ENCODE data around the gene GCA. TPM values are rescaled to one million over a fixed set of nuclear protein-coding genes. Genes with fewer than 3 reads are reported as not detected.

GCA gene
- 23.1 and 34.8 TPM in 2 replicates for total RNA-seq (2014; rRNA removed; shearing (Covaris generic))

DNA sequence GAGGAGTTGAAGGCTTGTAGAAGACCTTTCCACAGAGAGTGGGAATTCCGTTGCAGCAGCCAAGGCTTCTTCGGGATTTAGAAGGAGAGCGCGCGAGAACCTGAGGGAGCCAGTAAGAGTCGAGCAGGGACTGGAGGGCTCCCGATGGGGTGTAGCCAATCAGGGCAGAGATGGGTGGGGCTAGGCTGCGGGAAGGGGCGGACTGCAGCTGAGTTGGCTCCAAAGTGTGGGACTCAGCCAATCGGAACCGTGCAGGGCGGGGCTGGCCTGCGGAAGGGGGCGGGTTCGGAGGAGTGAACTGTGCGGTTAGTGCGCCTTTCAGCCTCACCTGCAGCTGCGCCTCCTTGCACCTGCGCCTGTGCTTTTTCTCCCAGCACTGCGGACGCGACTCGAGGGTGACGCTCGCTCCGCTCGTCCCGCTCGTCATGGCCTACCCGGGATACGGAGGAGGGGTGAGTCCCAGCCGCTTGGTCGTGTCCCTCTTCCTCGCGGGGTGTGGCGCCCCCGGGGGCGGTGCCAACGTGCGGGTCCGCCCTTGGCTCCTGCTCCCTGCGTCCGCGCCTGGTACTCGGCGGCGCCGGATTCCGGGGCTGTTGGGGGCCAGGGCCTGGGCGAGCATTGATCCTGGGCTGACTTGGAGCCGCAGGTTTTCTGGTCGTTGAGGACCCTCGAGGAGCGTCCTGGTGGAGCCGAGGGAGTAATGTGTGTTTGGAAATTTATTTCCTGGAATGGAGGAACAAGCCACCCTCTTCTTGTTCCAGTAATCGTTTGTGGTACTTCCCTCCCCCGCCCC is at the start of gene GCA:
Gene GCA, plus strand, starts transcription at position 309 of the 793 bp plus-strand sequence. Its CDS starts 117 bp downstream, at position 426.
- peak within 1 kb of the TSS; percentile 87 for H3K4me3 ChIP-seq (ENCODE audit: insufficient read depth, low read depth, low read length)
- DNase-seq: peak; percentile 87
- no peaks in the 10 kb centered on the region; the same call in 1 of the 2 replicates for H3K27me3 ChIP-seq (ENCODE audit: control insufficient read depth, insufficient read depth, low read length)

DNA sequence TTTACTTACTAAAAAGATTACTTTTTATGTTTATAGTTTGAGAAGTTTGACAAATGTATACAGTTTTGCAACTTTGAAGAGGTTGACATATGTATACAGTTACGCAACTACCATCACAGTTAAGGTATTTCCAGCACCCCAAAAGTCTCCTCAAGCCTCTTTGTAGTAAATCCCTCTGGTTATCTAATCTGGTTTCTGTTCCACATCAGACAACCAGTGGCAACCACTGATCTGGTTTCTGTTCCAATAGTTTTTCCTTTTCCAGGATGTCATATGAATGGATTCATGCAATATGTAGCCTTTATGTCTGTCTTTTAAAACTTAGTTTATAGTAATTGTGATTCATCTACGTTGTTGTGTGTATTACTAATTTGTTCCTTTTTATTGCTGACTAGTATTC is 48.9 kb upstream of the GCA start:
- no peak for DNase-seq
- Histone ChIP-seq H3K27me3 (ENCODE audit: control insufficient read depth, insufficient read depth, low read length) (no peaks in the 10 kb centered on the region), H3K36me3 (replicated peaks; ENCODE audit: control insufficient read depth, insufficient read depth, low read length) (no peaks in the 10 kb centered on the region), H3K4me3 (ENCODE audit: insufficient read depth, low read depth, low read length) (no peak overlapping the region)

More for the DNA sequence above, at the start of gene GCA:
- H3K36me3 ChIP-seq (replicated peaks; ENCODE audit: control insufficient read depth, insufficient read depth, low read length): no peaks in the 10 kb centered on the region

GRCh38 chr2:162297925-162298552 is 45.9 kb upstream of the GCA start:
- Histone ChIP-seq H3K36me3 (replicated peaks; ENCODE audit: control insufficient read depth, insufficient read depth, low read length) (no peaks in the 10 kb centered on the region), H3K4me3 (ENCODE audit: insufficient read depth, low read depth, low read length) (no peak overlapping the region), H3K27me3 (ENCODE audit: control insufficient read depth, insufficient read depth, low read length) (no peaks in the 10 kb centered on the region)
- no peak for DNase-seq

DNA sequence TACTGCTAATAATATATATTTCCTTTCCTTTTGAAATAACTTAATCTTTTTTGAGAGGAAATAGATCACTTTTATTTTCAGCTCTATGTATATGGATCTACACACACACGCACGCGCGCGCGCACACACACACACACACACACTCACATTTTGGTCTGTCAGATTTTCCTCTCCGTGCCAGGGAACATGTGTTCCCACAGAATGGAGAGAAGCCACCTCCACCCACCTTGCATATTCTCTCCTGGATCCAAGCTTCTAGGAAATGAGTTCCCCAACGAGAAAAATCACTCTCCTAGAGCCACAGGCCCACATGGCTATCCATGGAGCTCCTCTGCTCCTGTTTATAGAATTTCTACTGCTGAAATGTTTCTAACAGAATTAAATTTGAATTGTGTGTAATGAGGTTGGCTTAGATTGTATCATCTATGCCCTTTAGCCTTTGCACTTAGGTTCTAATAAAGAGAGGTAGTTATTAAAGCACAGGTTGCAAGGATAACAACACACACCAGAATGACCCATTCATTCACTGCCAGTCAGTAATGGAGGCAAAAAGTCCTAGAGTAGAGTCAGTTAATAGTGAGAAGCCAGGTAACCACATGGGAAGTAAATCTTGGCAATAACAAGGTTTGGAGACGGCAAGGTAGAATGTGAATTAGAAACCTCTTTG is 45.1 kb upstream of the GCA start:
- no peak for DNase-seq
- no peaks in the 10 kb centered on the region for H3K36me3 ChIP-seq (replicated peaks; ENCODE audit: control insufficient read depth, insufficient read depth, low read length)
- no peak overlapping the region for H3K4me3 ChIP-seq (ENCODE audit: insufficient read depth, low read depth, low read length)
- H3K27me3 ChIP-seq (ENCODE audit: control insufficient read depth, insufficient read depth, low read length): no peaks in the 10 kb centered on the region

GRCh38 chr2:162300266-162300665 is 43.7 kb upstream of the GCA start:
- H3K4me3 ChIP-seq (ENCODE audit: insufficient read depth, low read depth, low read length): no peak overlapping the region
- no peaks in the 10 kb centered on the region for H3K27me3 ChIP-seq (ENCODE audit: control insufficient read depth, insufficient read depth, low read length)
- DNase-seq: no peak
- no peaks in the 10 kb centered on the region for H3K36me3 ChIP-seq (replicated peaks; ENCODE audit: control insufficient read depth, insufficient read depth, low read length)

DNA sequence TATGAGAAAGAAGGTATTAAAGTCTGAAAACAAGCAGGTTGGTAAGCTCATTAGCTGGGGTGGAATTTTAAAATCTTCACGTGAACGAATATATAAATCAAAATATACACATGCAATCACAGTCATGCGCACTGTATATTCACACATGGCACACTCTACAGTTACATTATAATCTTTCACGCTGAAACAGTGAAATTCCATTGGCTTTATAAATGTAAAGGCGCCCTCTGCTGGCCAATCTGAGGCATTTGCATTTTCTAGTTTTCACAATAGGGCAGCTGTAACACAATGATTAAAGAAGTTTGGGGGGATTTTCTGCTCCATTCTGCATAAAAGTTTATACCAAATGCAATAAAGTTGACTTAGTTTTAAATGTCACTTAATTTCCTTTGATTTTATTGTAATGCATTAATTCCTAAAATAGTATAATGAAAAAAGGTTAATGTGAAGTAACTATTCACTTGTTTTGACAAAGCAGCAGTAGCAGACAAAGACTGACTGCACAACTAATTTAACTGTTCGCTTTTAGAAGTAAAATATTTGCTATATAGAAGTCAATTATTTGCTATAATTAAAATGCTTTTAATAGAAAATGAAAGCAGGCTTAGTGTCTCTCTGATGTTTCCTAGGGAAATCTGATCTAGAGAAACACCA is 42.7 kb upstream of the GCA start:
- no peak for DNase-seq
- Histone ChIP-seq H3K4me3 (ENCODE audit: insufficient read depth, low read depth, low read length) (no peak overlapping the region), H3K27me3 (ENCODE audit: control insufficient read depth, insufficient read depth, low read length) (no peaks in the 10 kb centered on the region)

GRCh38 chr2:162301877-162302276 is 42.1 kb upstream of the GCA start:
- Histone ChIP-seq H3K4me3 (ENCODE audit: insufficient read depth, low read depth, low read length) (no peak overlapping the region), H3K36me3 (replicated peaks; ENCODE audit: control insufficient read depth, insufficient read depth, low read length) (no peaks in the 10 kb centered on the region), H3K27me3 (ENCODE audit: control insufficient read depth, insufficient read depth, low read length) (no peaks in the 10 kb centered on the region)
- no peak for DNase-seq

More for the DNA sequence above, 42.7 kb upstream of the GCA start:
- H3K36me3 ChIP-seq (replicated peaks; ENCODE audit: control insufficient read depth, insufficient read depth, low read length): no peaks in the 10 kb centered on the region

GRCh38 chr2:162305901-162306300 is 38.0 kb upstream of the GCA start:
- H3K4me3 ChIP-seq (ENCODE audit: insufficient read depth, low read depth, low read length): no peak overlapping the region
- DNase-seq: no peak
- H3K36me3 ChIP-seq (replicated peaks; ENCODE audit: control insufficient read depth, insufficient read depth, low read length): no peaks in the 10 kb centered on the region
- no peaks in the 10 kb centered on the region for H3K27me3 ChIP-seq (ENCODE audit: control insufficient read depth, insufficient read depth, low read length)

DNA sequence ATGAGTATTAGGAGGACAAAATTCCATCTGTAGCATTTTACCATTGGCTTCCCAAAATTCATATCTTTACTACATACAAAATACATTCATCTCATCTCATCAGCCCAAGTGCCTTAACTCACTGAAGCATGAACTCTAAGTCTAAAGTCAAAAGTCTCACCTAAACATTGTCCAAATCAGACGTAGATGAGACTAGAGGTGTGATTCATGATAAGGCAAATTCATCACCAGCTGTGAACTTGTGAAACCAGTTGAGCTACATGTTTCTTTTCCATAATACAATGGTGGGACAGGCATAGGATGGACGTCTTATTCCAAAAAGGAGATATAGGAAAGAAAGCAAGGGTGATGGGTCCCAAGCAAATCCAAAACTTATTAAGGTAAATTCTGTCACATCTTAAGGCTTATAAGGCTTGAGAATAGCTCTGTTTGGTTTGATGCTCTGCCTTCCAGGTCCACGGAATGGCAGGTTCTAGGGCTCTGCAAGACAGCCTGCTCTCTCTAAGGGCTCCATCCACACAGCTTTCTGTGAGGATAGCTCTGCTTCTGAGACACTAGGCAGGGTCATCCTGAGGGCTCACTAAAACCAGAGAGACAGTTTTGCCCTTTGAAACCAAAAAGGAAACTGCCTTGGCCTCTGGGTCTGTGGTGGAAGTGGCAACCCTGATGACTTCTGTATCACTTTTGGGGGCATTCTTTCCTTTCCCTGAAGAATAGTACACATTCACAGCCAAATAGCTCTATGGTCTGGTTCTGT is 35.0 kb upstream of the GCA start:
- H3K4me3 ChIP-seq (ENCODE audit: insufficient read depth, low read depth, low read length): no peak overlapping the region
- no peaks in the 10 kb centered on the region for H3K27me3 ChIP-seq (ENCODE audit: control insufficient read depth, insufficient read depth, low read length)
- no peak for DNase-seq
- no peaks in the 10 kb centered on the region for H3K36me3 ChIP-seq (replicated peaks; ENCODE audit: control insufficient read depth, insufficient read depth, low read length)

GRCh38 chr2:162312853-162313252 is 31.1 kb upstream of the GCA start:
- Histone ChIP-seq H3K27me3 (ENCODE audit: control insufficient read depth, insufficient read depth, low read length) (peaks cover 6% of the 10 kb centered on the region), H3K4me3 (ENCODE audit: insufficient read depth, low read depth, low read length) (no peak overlapping the region)
- DNase-seq: no peak

GRCh38 chr2:162315938-162316337 is 28.0 kb upstream of the GCA start:
- Histone ChIP-seq H3K4me3 (ENCODE audit: insufficient read depth, low read depth, low read length) (no peak overlapping the region), H3K27me3 (ENCODE audit: control insufficient read depth, insufficient read depth, low read length) (peaks cover 19% of the 10 kb centered on the region), H3K36me3 (replicated peaks; ENCODE audit: control insufficient read depth, insufficient read depth, low read length) (no peaks in the 10 kb centered on the region)
- DNase-seq: no peak

More at GRCh38 chr2:162312853-162313252, 31.1 kb upstream of the GCA start:
- no peaks in the 10 kb centered on the region for H3K36me3 ChIP-seq (replicated peaks; ENCODE audit: control insufficient read depth, insufficient read depth, low read length)

DNA sequence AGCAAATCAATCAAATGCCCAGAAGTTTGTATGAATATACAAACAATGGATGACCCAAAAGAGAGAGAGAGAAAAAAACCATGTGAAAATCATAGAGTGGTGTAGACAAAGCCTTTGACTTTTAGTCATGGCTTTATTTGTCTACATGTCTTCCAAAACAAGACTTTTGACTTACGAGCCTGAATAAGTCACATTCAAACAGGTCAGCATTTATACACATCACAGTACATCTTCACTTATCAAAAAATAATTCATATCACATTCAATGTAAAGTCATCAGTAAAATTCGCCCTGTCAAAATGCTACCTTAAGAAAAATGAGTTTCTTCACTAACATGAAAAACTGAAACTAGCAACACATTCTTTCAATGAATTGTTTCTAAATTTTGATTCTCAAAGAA is 27.3 kb upstream of the GCA start:
- DNase-seq: no peak
- H3K36me3 ChIP-seq (replicated peaks; ENCODE audit: control insufficient read depth, insufficient read depth, low read length): no peaks in the 10 kb centered on the region
- no peak overlapping the region for H3K4me3 ChIP-seq (ENCODE audit: insufficient read depth, low read depth, low read length)
- peaks cover 19% of the 10 kb centered on the region for H3K27me3 ChIP-seq (ENCODE audit: control insufficient read depth, insufficient read depth, low read length)

DNA sequence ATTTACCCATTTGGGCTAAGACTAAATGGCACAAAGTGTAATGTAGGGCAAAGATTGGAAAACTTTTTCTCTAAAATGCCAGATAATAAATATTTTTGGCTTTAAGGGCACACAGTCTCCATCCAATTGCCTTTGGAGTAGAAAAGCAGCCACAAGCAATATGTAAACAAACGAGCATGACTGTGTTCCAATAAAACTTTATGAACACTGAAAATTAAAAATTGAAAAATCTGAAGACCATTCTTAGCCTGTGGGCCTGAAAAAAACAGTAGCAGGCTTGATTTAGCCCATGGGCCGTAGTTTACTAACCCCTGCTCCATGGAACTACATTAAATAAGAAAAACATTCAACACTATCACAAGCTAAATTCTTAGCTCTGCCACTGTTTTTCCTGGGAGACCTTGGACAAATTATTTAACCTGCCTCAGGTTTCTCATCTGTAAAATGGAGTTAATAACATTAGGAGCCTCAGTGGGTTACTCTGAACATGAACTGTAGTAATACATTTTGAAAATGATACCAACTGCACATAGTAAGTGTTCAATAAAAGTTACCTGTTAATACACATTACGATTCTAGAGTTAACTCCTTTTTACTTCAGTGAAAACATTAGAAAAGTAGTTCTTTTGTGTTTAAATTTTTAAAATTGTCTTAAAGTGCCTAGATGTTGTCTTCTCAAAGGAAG is 26.7 kb upstream of the GCA start:
- DNase-seq: no peak
- Histone ChIP-seq H3K4me3 (ENCODE audit: insufficient read depth, low read depth, low read length) (no peak overlapping the region), H3K36me3 (replicated peaks; ENCODE audit: control insufficient read depth, insufficient read depth, low read length) (no peaks in the 10 kb centered on the region), H3K27me3 (ENCODE audit: control insufficient read depth, insufficient read depth, low read length) (peaks cover 19% of the 10 kb centered on the region)
